RWPE2 (cell line): Measurements from ENCODE around the gene MRPL57.
"Not testable (repeated sequence)": the region's sequence is repeated elsewhere in the genome, so short reads cannot be mapped to it uniquely, and the experiment has no call there.

Source experiments
- ATAC-seq: fragments of 200-7000 bp; cut with Tn5 transposase; 3 replicates; pipeline ENCODE4 v1.9.1; 2021; ENCODE audit warnings: low read depth
- DNase-seq: peaks from one replicate; pipeline ENCODE4 v3.0.0-alpha.2; 2020; ENCODE audit warnings: low spot score
- H3K27ac ChIP-seq: fragments of 450-650 bp; 2 replicates; pipeline ENCODE4 v1.5.1; 2017; ENCODE audit warnings: mild to moderate bottlenecking; ENCODE audit not compliant: poor library complexity, severe bottlenecking
- H3K27me3 ChIP-seq: fragments of 250-450 bp; sonication (Bioruptor Pico); 2 replicates; pipeline ENCODE4 v1.5.1; 2021; ENCODE audit warnings: mild to moderate bottlenecking, moderate library complexity; ENCODE audit not compliant: insufficient read depth, poor library complexity, severe bottlenecking
- H3K36me3 ChIP-seq: fragments of 250-450 bp; sonication (Bioruptor Pico); 2 replicates; pipeline ENCODE4 v1.5.1; 2020; ENCODE audit warnings: low read depth, mild to moderate bottlenecking, moderate library complexity
- H3K4me1 ChIP-seq: fragments of 250-450 bp; sonication (Bioruptor Pico); 2 replicates; pipeline ENCODE4 v1.5.1; 2021; ENCODE audit warnings: mild to moderate bottlenecking, moderate library complexity; ENCODE audit not compliant: insufficient read depth, poor library complexity, severe bottlenecking
- H3K4me3 ChIP-seq: fragments of 250-450 bp; sonication (Bioruptor Pico); 2 replicates; pipeline ENCODE4 v1.5.1; 2021; ENCODE audit warnings: mild to moderate bottlenecking, moderate library complexity; ENCODE audit not compliant: severe bottlenecking
- H3K9me3 ChIP-seq: fragments of 250-450 bp; sonication (Bioruptor Pico); 2 replicates; pipeline ENCODE4 v1.5.1; 2021; ENCODE audit warnings: mild to moderate bottlenecking, moderate library complexity; ENCODE audit not compliant: severe bottlenecking
- TF ChIP-seq, protein P1 (sequence below): fragments of 450-650 bp; IDR thresholded peaks from one replicate; pipeline ENCODE4 v1.5.1; 2017; ENCODE audit warnings: mild to moderate bottlenecking, moderate library complexity; ENCODE audit not compliant: poor library complexity, severe bottlenecking

Gene MRPL57

GRCh38 chr13:21198391-21198790, 21.9 kb downstream of the MRPL57 start:
- not testable (repeated sequence) for H3K27me3 ChIP-seq, H3K36me3 ChIP-seq, H3K4me3 ChIP-seq, H3K9me3 ChIP-seq, H3K4me1 ChIP-seq, DNase-seq, ATAC-seq, H3K27ac ChIP-seq

DNA sequence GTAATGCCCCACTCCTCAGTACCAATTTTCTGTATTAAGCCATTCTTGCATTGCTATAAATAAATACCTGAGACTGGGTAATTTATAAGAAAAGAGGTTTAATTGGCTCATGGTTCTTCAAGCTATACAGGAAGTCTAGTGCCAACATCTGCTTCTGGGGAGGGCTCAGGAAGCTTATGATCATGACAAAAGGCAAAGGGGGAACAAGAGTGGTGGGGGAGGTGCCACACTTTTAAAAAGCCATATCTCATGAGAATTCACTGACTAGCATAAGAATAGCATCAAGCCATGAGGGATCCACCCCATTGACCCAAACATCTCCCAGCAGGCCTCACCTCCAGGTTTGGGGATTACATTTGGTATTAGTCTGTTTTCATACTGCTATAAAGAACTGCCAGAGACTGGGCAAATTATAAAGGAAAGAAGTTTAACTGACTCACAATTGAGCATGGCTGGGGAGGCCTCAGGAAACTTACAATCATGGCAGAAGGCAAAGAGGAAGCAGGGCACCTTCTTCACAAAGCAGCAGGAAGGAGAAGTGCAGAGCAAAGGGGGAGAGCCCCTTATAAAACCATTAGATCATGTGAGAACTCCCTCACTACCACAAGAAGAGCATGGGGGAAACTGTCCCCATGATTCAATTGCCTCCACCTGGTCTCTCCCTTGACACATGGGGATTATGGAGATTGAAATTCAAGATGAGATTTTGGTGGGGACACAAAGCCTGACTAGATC, 25.2 kb downstream of the MRPL57 start:
- not testable (repeated sequence) for DNase-seq

GRCh38 chr13:21202767-21203531, 26.5 kb downstream of the MRPL57 start:
- TF ChIP-seq, protein P1, sequence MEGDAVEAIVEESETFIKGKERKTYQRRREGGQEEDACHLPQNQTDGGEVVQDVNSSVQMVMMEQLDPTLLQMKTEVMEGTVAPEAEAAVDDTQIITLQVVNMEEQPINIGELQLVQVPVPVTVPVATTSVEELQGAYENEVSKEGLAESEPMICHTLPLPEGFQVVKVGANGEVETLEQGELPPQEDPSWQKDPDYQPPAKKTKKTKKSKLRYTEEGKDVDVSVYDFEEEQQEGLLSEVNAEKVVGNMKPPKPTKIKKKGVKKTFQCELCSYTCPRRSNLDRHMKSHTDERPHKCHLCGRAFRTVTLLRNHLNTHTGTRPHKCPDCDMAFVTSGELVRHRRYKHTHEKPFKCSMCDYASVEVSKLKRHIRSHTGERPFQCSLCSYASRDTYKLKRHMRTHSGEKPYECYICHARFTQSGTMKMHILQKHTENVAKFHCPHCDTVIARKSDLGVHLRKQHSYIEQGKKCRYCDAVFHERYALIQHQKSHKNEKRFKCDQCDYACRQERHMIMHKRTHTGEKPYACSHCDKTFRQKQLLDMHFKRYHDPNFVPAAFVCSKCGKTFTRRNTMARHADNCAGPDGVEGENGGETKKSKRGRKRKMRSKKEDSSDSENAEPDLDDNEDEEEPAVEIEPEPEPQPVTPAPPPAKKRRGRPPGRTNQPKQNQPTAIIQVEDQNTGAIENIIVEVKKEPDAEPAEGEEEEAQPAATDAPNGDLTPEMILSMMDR, result no peak
- Histone ChIP-seq H3K36me3 (no peaks in the 10 kb centered on the region), H3K27ac (no peak overlapping the region), H3K9me3 (no peaks in the 10 kb centered on the region), H3K4me3 (no peak overlapping the region), H3K27me3 (no peaks in the 10 kb centered on the region), H3K4me1 (no peaks in the 10 kb centered on the region)
- DNase-seq (no peak), ATAC-seq (no peak)

More for the DNA sequence above, 25.2 kb downstream of the MRPL57 start:
- H3K4me3 ChIP-seq, H3K4me1 ChIP-seq, H3K9me3 ChIP-seq, ATAC-seq, H3K27me3 ChIP-seq, H3K36me3 ChIP-seq, H3K27ac ChIP-seq: not testable (repeated sequence)

- H3K4me1 ChIP-seq, result no peaks in the 10 kb centered on the region
- H3K27me3 ChIP-seq, result no peaks in the 10 kb centered on the region
- TF ChIP-seq, protein P1, result no peak
- ATAC-seq, result no peak
- H3K4me3 ChIP-seq, result no peak overlapping the region
- no peaks in the 10 kb centered on the region for H3K36me3 ChIP-seq
- no peak overlapping the region for H3K27ac ChIP-seq
- no peak for DNase-seq
- no peaks in the 10 kb centered on the region for H3K9me3 ChIP-seq
Observed at GRCh38 chr13:21208652-21209154, 32.2 kb downstream of the MRPL57 start.

DNA sequence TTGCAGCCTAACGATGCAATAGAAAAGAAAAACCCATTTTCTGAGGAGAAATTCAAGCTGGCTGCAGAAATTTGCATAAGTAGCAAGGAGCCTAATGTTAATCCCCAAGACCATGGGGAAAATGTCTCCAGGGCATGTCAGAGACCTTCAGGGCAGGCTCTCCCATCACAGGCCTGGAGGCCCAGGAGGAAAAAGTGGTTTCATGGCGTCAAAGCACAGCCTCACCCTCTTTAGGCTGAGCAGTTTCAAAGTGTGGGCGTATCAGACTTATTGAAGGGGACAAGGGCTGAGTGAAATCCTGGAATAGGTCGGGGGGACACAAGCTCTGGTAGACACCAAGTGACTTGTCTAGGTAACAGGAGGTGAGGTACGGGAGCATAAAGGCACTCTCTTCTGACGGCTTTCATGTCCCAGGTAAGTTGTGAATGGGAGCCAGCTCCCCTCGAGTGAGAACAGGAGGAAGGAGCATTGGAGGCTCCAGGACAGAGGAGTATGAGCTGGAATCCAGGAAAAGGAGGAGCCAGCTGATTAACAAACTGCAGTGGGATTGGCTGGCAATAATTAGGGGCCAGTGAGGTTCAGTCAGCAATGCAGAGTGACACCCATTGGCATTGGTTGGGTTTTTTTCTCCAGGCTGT, 35.8 kb downstream of the MRPL57 start:
- no peak for ATAC-seq
- H3K4me3 ChIP-seq, result no peak overlapping the region
- DNase-seq, result no peak
- TF ChIP-seq, protein P1, result no peak
- no peaks in the 10 kb centered on the region for H3K9me3 ChIP-seq
- no peaks in the 10 kb centered on the region for H3K36me3 ChIP-seq
- H3K27me3 ChIP-seq, result no peaks in the 10 kb centered on the region
- no peak overlapping the region for H3K27ac ChIP-seq
- no peaks in the 10 kb centered on the region for H3K4me1 ChIP-seq

- H3K4me3 ChIP-seq, ATAC-seq: not testable (repeated sequence)
Observed at GRCh38 chr13:21215419-21215818, 39.0 kb downstream of the MRPL57 start.

More at GRCh38 chr13:21215419-21215818, 39.0 kb downstream of the MRPL57 start:
- H3K36me3 ChIP-seq, H3K27ac ChIP-seq, H3K4me1 ChIP-seq, DNase-seq, H3K9me3 ChIP-seq, H3K27me3 ChIP-seq: not testable (repeated sequence)
